ENCODE data around the gene RDH8. TPM values are rescaled to one million over a fixed set of nuclear protein-coding genes. Genes with fewer than 3 reads are reported as not detected.

The RDH8 gene, protein sequence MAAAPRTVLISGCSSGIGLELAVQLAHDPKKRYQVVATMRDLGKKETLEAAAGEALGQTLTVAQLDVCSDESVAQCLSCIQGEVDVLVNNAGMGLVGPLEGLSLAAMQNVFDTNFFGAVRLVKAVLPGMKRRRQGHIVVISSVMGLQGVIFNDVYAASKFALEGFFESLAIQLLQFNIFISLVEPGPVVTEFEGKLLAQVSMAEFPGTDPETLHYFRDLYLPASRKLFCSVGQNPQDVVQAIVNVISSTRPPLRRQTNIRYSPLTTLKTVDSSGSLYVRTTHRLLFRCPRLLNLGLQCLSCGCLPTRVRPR
- polyA plus RNA-seq (2011; rRNA removed) (not detected in 2 replicates), polyA plus RNA-seq (2017; fragmentation: RNase III; extraction: RNeasy Plus Mini Kit Qiagen cat#74134 plus additional on column Dnase treatment) (0.05 TPM in 1 of 3 replicates, not detected in the others), polyA minus RNA-seq (2011; rRNA and poly(A)+ RNA removed) (not detected in 2 replicates)
- not detected in 2 replicates for polyA plus RNA-seq (2012; cell fraction: cytosol; rRNA removed)
- polyA plus RNA-seq (2012; cell fraction: nucleus; rRNA removed): not detected in 2 replicates

DNA sequence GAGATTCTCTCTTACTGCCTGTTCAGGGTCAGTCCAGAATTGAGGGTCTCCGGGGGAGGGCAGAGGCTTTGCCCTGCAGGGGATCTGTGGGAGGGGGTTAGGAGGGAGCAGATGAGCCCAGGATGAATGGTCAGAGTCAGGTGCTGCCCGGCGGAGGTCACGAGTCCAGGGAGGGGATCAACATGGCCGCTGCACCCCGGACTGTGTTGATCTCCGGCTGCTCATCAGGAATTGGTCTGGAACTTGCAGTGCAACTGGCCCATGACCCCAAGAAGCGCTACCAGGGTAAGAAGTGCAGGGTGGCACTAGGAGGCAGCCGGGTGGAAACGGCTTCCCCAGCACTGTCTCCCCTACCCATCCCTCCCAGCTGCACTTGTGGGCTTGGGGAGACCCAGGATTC is at the start of gene RDH8:
Gene RDH8 (plus strand): TSS at position 168 of the 400 bp plus-strand sequence. CDS start 15 bp downstream, at position 183.
- Histone ChIP-seq H3K4me2 (no peak within 1 kb of the TSS), H3K9me3 (no peaks in the 10 kb centered on the region), H3K27ac (no peak within 1 kb of the TSS), H3K4me1 (peaks cover 20% of the 10 kb centered on the region), H3K4me3 (no peak within 1 kb of the TSS)
- FAIRE-seq (no peak), DNase-seq (ENCODE audit: low read depth in 1 of 2, low spot score in 1 of 2) (no peak), ATAC-seq (no peak)
- ChIA-PET POLR2A (no interaction called here), CTCF (interaction anchor here (0.5 to 5.6 kb wide), 4 partner anchors 8 to 83 kb away, joined by 3 to 30 read pairs (median 4); no protein-coding TSS in a partner anchor)
- 11% methylated on average over 7 of the region's 10 CpGs for WGBS (ENCODE audit: missing lambda C conversion rate)
- TF ChIP-seq ZNF302 (CRISPR knock-in tag; IDR thresholded peaks at IDR 0.05) (no peak), CHD2 (IDR thresholded peaks at IDR 0.05; ENCODE audit: low read length, partially characterized antibody) (no peak), NFE2L2 (conservative IDR thresholded peaks at IDR 0.05; ENCODE audit: low read length) (no peak), NR3C1 (IDR thresholded peaks at IDR 0.05) (no peak), SREBF2 (IDR thresholded peaks at IDR 0.05) (no peak), ESRRA (IDR thresholded peaks at IDR 0.05; ENCODE audit: borderline replicate concordance, low read length) (no peak), RARB (CRISPR knock-in tag; IDR thresholded peaks at IDR 0.05) (no peak), ZC3H11A (IDR thresholded peaks at IDR 0.05) (no peak), FOSL2 (IDR thresholded peaks at IDR 0.05) (no peak), FOSL2 (CRISPR knock-in tag; IDR thresholded peaks at IDR 0.05) (no peak), POLR2A (IDR thresholded peaks at IDR 0.05; ENCODE audit: low read length) (no peak), JUN (IDR thresholded peaks at IDR 0.05) (no peak), TP53 (CRISPR knock-in tag; IDR thresholded peaks at IDR 0.05) (no peak)

DNA sequence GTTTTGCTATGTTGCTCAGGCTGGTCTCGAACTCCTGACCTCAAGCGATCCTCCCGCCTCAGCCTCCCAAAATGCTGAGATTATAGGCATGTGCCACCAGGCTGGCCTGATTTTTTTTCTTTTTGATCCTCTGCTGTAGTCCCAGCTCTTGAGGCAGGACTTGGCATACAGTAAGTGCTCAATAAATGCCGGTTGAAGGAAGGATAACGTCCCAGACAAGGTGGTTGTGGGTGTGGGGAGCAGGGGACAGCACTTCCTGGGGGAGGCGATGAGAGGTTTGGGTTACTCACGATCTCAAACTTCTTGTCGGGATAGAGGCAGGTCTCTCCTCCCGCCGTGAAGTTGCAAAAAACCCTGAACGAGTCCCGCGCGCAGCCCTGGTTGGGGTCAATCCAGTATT is 47.3 kb upstream of the RDH8 start:
- H3K27ac ChIP-seq: no peak overlapping the region
- POLR2A ChIA-PET: no interaction called here
- no peak for TF ChIP-seq NFE2L2 (conservative IDR thresholded peaks at IDR 0.05; ENCODE audit: low read length)
- TF ChIP-seq, protein P1, sequence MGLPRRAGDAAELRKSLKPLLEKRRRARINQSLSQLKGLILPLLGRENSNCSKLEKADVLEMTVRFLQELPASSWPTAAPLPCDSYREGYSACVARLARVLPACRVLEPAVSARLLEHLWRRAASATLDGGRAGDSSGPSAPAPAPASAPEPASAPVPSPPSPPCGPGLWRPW (IDR thresholded peaks at IDR 0.05): no peak
- no peak for TF ChIP-seq KDM5A (IDR thresholded peaks at IDR 0.05)
- no peak for TF ChIP-seq RNF2 (IDR thresholded peaks at IDR 0.05; ENCODE audit: borderline replicate concordance, low read depth)
- no peak for TF ChIP-seq HEYL (CRISPR knock-in tag; IDR thresholded peaks at IDR 0.05)
- no peaks in the 10 kb centered on the region for H3K9me3 ChIP-seq
- ATAC-seq (no peak), FAIRE-seq (no peak), DNase-seq (ENCODE audit: low read depth in 1 of 2, low spot score in 1 of 2) (no peak)
- H3K4me2 ChIP-seq: no peak overlapping the region
- H3K4me3 ChIP-seq: no peak overlapping the region
- 48% methylated on average over 14 of the region's 14 CpGs for WGBS (ENCODE audit: missing lambda C conversion rate)
- CTCF ChIA-PET: interaction anchor here (1.2 kb wide), 1 partner anchor 20 kb away, joined by 5 read pairs; no protein-coding TSS in a partner anchor
- H3K4me1 ChIP-seq: no peaks in the 10 kb centered on the region

DNA sequence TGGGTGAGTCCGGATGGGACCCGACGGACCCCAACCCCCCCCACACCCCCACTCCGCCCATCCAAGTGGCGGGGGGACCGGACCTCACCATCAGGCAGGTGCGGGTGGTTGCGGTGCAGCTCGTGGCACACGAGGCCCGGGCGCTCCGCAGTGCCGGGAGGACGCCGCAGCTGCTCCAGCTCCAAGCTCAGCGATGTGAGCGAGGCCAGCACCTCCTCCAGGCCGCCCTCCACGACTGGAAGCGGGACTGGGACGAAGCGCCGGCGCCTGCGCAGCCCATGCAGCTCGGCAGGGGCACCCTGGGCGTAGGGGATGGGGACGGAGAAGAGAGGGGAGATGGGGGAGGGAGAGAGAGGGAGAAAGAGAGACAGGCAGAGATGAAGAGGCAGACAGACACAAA is 46.8 kb upstream of the RDH8 start:
- peak; percentile 87 for TF ChIP-seq ZFP36 (IDR thresholded peaks at IDR 0.05; ENCODE audit: borderline replicate concordance, partially characterized antibody)
- no peak for TF ChIP-seq MAFK (IDR thresholded peaks at IDR 0.05; ENCODE audit: partially characterized antibody)
- POLR2A ChIA-PET: no interaction called here
- no peak overlapping the region for H3K4me2 ChIP-seq

DNA sequence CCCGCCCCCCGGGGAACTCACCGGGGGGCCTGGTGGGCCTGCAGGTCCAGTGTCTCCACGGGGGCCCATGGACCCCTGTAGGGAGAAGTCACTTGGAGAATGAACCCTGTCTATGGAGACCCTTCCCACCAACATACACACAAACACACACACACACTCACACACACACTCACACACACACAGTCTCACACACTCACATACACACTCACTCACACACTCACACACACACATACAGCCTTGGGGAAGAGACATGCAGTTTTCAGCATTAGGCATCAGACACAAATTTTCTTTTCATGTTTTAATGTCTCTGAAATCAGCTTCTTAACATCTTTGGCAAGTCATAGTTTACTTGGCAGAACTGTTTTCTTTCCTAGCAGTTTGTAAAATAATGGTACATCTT is 46.0 kb upstream of the RDH8 start:
- DNase-seq (ENCODE audit: low read depth in 1 of 2, low spot score in 1 of 2): peak in 1 of 2 experiments; percentile 14
- no peak overlapping the region for H3K4me3 ChIP-seq
- ChIA-PET POLR2A (no interaction called here), CTCF (no interaction called here)
- FAIRE-seq: no peak
- no peak for TF ChIP-seq JUN (IDR thresholded peaks at IDR 0.05)
- TF ChIP-seq GATA3 (IDR thresholded peaks at IDR 0.05; ENCODE audit: borderline replicate concordance): no peak
- no peak for TF ChIP-seq KDM1A (IDR thresholded peaks at IDR 0.05; ENCODE audit: low read depth)
- TF ChIP-seq RNF2 (IDR thresholded peaks at IDR 0.05; ENCODE audit: borderline replicate concordance, low read depth): no peak
- TF ChIP-seq, protein P1 (IDR thresholded peaks at IDR 0.05): no peak
- TF ChIP-seq HOXB13 (CRISPR knock-in tag; IDR thresholded peaks at IDR 0.05; ENCODE audit: low read depth): no peak
- TF ChIP-seq RCOR1 (IDR thresholded peaks at IDR 0.05; ENCODE audit: low read depth, low read length): no peak
- TF ChIP-seq KDM5A (IDR thresholded peaks at IDR 0.05): no peak
- no peak for TF ChIP-seq FOSL2 (IDR thresholded peaks at IDR 0.05)
- no peak for TF ChIP-seq FOSL2 (CRISPR knock-in tag; IDR thresholded peaks at IDR 0.05)
- TF ChIP-seq CEBPB (IDR thresholded peaks at IDR 0.05): no peak
- no peak for TF ChIP-seq ESRRA (IDR thresholded peaks at IDR 0.05; ENCODE audit: borderline replicate concordance, low read length)
- TF ChIP-seq SMC3 (IDR thresholded peaks at IDR 0.05): no peak
- ATAC-seq: no peak
- H3K27ac ChIP-seq: no peak overlapping the region
- WGBS (ENCODE audit: missing lambda C conversion rate): no CpG with 5 or more reads among the region's 4 CpGs
- no peaks in the 10 kb centered on the region for H3K9me3 ChIP-seq
- H3K4me2 ChIP-seq: no peak overlapping the region; the same call in 2 of the 3 replicates
- no peaks in the 10 kb centered on the region for H3K4me1 ChIP-seq

More for the DNA sequence above, 46.8 kb upstream of the RDH8 start:
- DNase-seq (ENCODE audit: low read depth in 1 of 2, low spot score in 1 of 2) (no peak), ATAC-seq (peak in 1 of 2 experiments; percentile 44; a peak in 3 of 6 replicates), FAIRE-seq (no peak)
- WGBS (ENCODE audit: missing lambda C conversion rate): no CpG with 5 or more reads among the region's 29 CpGs
- no peak overlapping the region for H3K27ac ChIP-seq
- no peak overlapping the region for H3K4me3 ChIP-seq
- CTCF ChIA-PET: no interaction called here
- no peaks in the 10 kb centered on the region for H3K4me1 ChIP-seq
- no peaks in the 10 kb centered on the region for H3K9me3 ChIP-seq
